ENCODE data around the gene RNASE13. TPM values are rescaled to one million over a fixed set of nuclear protein-coding genes. Genes with fewer than 3 reads are reported as not detected.

Gene RNASE13
- total and polyA plus RNA-seq, 2 of the 4 experiments (the other 2 are of a cell fraction): not detected

- Histone ChIP-seq H3K36me3 (ENCODE audit: control insufficient read depth, insufficient read depth, low read length) (peaks cover 21% of the 10 kb centered on the region), H2BK15ac (ENCODE audit: low read depth, low read length) (0 out of 3 replicates have a peak within 1 kb of the TSS, but pooled peaks have one; percentile 3), H4K5ac (ENCODE audit: low read depth, low read length) (peak within 1 kb of the TSS; percentile 66), H3K79me1 (ENCODE audit: low read depth in 1 of 2, low read length in 2 of 2) (peaks cover 10 to 47% of the 10 kb centered on the region in 2 experiments), H2AFZ (replicated peaks; ENCODE audit: low read length, poor library complexity) (peak within 1 kb of the TSS; percentile 99), H3K4me2 (ENCODE audit: low read depth, low read length) (peak within 1 kb of the TSS; percentile 88), H3K14ac (replicated peaks; ENCODE audit: low read depth, low read length) (peak within 1 kb of the TSS; percentile 83), H2AK5ac (ENCODE audit: low read depth, low read length) (peak within 1 kb of the TSS; percentile 93), H2AK9ac (replicated peaks; ENCODE audit: low read depth, low read length, poor library complexity) (peak within 1 kb of the TSS; percentile 96), H3K27me3 (ENCODE audit: control insufficient read depth, insufficient read depth, low read length) (no peaks in the 10 kb centered on the region), H3K4me1 (ENCODE audit: control insufficient read depth, insufficient read depth, low read length) (peaks cover 22% of the 10 kb centered on the region), H2BK20ac (ENCODE audit: low read depth, low read length) (peak within 1 kb of the TSS; percentile 18; the same call in 1 of the 2 replicates), H3K56ac (ENCODE audit: extremely low read depth, insufficient read depth, low read length) (peak within 1 kb of the TSS; percentile 74), H4K20me1 (ENCODE audit: insufficient read depth, low read length) (peaks cover 10% of the 10 kb centered on the region), H3K9me1 (ENCODE audit: insufficient read depth, low read length) (peaks cover 10% of the 10 kb centered on the region), H3K9me3 (ENCODE audit: control insufficient read depth, insufficient read depth, low read length) (no peaks in the 10 kb centered on the region), H4K91ac (ENCODE audit: insufficient read depth, low read depth, low read length) (peak within 1 kb of the TSS; percentile 72), H3K27ac (ENCODE audit: insufficient read depth, low read length) (peak within 1 kb of the TSS; percentile 96), H4K8ac (ENCODE audit: low read depth in 2 of 2, low read length in 2 of 2) (peak within 1 kb of the TSS; percentile 49 to 82), H3K4ac (ENCODE audit: low read depth, low read length) (peak within 1 kb of the TSS; percentile 90), H3K18ac (ENCODE audit: low read depth, low read length) (peak within 1 kb of the TSS; percentile 34), H3K4me3 (ENCODE audit: insufficient read depth, low read depth, low read length) (peak within 1 kb of the TSS; percentile 68), H2BK5ac (ENCODE audit: low read depth, low read length, poor library complexity, severe bottlenecking) (peak within 1 kb of the TSS; percentile 97), H2BK120ac (ENCODE audit: low read depth, low read length) (peak within 1 kb of the TSS; percentile 72), H3K9ac (ENCODE audit: low read depth, low read length) (peak within 1 kb of the TSS; percentile 91), H3K23ac (ENCODE audit: low read depth, low read length) (peak within 1 kb of the TSS; percentile 90)
- DNase-seq: peak; percentile 33
- in situ Hi-C loops (cut with MboI; ENCODE audit: low sequenced_read_pairs): no loop called here
- ChIA-PET CTCF (interaction anchor here (0.8 to 2.8 kb wide), 3 partner anchors 19 to 56 kb away, joined by 3 to 18 read pairs (median 7); no protein-coding TSS in a partner anchor), POLR2A (ENCODE audit: unreplicated experiment) (interaction anchor here (0.6 to 1.0 kb wide), 3 partner anchors 17 to 61 kb away, joined by 3 to 5 read pairs (median 4); no protein-coding TSS in a partner anchor)
- dilution Hi-C loops (cut with HindIII; ENCODE audit: low sequenced_read_pairs, unreplicated experiment): no loop called here
- intact Hi-C loops (cut with micrococcal nuclease): no loop called here
- TF ChIP-seq POLR2A (IDR thresholded peaks at IDR 0.05; ENCODE audit: low read depth, low read length) (no peak), MXI1 (IDR thresholded peaks at IDR 0.05; ENCODE audit: borderline replicate concordance, low read depth, low read length) (peak; percentile 36; the same call in 1 of the 2 replicates), NFE2L2 (IDR thresholded peaks at IDR 0.05; ENCODE audit: low read depth, low read length) (no peak), CEBPB (IDR thresholded peaks at IDR 0.05; ENCODE audit: low read depth, low read length) (no peak), FOS (IDR thresholded peaks at IDR 0.05; ENCODE audit: low read depth, low read length) (no peak), CTCF (conservative IDR thresholded peaks at IDR 0.05; ENCODE audit: low read depth, low read length) (no peak), ELK1 (IDR thresholded peaks at IDR 0.05; ENCODE audit: borderline replicate concordance, low read depth, low read length) (no peak)
- 0% methylated on average over 37 of the region's 63 CpGs; no CpG with 5 or more reads in 1 of the 2 experiments for WGBS, 2 experiments (ENCODE audit: extremely low coverage in 2 of 2, insufficient read length in 1 of 2)
- BruUV-seq (replicated peaks): no TSS peak
- peak; percentile 47 for ATAC-seq (ENCODE audit: low read depth)
Observed at GRCh38 chr14:21070083-21070609, 35.5 kb upstream of the RNASE13 start, which contains the start of gene ARHGEF40. Gene ARHGEF40 (plus strand): TSS chr14:21070304. CDS start chr14:21070397, 93 bp downstream.

All from IMR-90 (cell line).